ENCODE data around the gene GNAS-AS1.

GRCh38 chr20:58864346-58864745, 13.6 kb upstream of the GNAS-AS1 start:
- TF ChIP-seq CTCF (IDR thresholded peaks at IDR 0.05) (peak in 3 of 4 donors; percentile 15 to 28 (median 22)), POLR2A (IDR thresholded peaks at IDR 0.05) (no peak)
